LoVo (cell line): Measurements from ENCODE around the gene CD52.

Experiments used
- DNase-seq: peaks from one replicate; pipeline ENCODE4 v3.0.0-alpha.2; 2016; ENCODE audit warnings: low spot score

The CD52 gene

DNA sequence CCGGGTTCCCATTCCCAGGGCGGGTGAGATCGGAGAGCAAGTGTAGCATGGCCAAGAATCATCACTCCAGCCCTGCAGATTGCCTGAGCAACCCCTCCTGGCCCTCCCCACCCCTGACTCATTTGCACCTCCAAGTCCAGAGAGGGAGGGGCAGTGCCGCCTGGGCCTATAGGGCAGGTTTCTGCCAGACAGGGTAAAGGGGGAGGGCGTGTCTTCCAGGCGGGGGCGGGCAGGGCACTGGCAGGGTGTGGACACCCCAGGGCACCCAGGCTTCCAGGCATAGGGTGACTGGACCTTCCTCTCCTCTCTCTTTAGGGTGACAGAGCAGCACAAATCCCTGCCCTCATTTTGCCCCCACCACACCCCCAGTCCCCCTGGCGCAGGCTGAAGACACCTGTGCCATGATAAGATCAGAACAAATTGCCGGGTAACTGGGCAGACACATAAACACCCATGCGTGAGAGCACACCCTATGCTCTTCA lies 39.4 kb downstream of the CD52 start:
- peak; percentile 71 for DNase-seq

DNA sequence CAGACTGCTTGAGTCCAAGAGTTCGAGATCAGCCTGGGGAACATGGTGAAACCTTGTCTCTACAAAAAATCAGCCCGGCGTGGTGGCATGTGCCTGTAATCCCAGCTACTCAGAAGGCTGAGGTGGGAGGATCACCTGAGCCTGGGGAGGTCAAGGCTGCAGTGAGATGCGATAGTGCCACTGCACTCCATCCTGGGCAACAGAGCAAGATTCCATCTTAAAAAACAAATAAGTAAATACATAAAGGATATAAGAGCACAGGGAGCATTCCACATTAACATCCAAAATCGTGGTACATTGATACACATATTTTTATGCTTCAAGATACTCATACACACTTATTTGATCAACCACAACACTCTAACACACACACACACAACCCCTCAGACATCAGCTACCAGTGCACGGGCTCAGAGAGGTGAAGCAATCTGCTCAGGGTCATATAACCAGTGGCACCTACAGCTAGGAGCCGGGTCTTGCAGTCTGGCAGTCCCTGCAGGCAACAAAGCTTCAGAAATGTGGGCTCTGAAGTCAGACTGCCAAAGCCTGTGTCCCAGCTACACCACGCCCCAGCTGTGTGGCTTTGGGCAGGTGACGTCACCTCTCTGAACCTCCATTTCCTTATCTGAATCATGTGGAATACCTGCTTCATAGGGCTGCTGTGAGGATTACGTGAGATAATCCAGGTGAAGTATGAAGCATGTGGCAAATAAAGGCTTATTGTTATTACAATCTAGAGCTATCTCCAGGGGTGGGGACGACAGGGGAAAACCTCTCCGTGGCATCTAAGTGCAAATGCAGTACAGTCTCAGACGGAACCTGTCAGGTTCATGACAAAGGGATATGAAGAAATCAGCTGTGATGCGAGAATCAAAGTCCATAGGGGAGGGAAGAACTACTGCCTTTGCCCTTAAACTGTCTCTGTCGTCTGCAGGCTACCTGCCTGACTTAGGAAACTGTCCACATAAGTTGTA lies 40.9 kb downstream of the CD52 start:
- peak; percentile 88 for DNase-seq

DNA sequence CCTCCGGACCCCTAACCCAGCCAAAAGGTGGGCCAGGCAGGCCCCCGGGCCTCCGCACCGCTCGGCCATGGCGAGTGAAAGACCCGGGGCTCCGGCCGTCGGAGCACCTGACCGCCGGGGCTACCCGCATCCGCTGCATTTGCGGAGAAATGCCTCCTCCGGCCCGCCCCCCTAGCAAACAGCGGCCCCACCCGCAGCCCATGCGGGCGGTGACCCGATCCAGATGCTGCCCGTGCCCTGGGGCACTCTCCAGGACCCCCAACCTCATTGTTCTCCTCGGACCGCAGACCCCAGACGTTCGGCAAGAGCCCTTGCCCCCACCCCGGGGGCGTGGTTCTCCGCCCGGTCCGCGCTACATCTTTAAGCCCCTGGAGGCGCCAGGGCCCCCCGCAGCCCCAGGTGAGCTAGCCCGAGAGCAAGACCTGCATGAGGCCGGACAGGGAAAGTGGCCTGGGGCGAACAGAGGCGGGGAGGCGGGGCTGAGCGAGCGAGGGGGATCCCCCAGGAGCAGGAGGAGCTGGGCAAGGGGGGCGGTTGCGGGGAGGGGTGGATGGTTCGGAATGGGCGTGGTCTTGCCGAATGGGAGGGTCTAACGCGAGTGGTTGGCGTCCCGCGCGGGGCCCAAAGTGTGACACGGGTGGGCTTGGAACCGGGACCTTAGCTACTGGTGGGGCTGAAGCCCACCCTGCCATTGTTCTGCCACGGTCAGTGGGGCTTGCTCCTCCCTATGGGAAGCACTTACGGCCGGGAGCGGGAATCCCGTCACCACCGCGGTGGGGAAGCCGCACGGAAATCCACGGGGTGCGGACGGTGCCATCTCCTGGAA lies 42.4 kb downstream of the CD52 start:
- DNase-seq = no peak

DNA sequence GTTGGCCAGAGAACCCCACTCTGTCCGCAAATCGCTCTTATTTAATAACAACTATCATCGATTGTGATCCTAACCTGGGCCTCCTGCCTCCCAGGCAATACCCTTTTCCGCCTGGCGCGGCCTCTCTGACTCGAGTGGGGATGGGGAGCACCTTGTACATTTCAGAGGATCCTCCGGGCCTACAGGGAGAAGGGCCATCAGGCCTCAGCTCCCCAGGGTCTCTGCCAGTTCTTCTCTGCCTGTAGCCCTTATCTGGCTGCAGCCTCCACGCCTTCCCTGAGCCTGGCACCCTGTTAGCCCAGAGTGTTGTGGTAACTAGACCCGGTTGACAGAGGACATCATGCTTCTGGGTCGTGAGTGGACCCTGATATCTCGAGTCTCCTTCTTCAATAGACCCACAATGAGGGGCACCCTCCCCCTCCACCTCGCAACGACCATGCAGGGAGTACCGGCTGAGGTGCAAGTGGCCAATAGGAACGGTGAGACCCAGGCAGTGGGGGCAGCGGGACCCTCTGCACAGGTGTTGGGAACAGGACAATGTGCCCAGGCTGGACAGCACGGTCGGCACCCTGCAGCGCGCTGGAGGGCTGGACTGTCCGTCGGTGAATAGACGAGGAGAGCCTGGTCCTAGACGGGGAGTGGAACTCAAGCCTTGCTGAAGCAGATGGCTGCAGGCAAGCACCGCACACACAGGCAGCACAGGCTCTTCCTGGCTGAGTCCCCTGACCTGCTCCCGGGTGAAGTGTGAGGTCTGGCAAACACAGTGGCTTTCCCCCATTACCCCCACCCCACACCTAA lies 43.2 kb downstream of the CD52 start:
- DNase-seq = no peak

DNA sequence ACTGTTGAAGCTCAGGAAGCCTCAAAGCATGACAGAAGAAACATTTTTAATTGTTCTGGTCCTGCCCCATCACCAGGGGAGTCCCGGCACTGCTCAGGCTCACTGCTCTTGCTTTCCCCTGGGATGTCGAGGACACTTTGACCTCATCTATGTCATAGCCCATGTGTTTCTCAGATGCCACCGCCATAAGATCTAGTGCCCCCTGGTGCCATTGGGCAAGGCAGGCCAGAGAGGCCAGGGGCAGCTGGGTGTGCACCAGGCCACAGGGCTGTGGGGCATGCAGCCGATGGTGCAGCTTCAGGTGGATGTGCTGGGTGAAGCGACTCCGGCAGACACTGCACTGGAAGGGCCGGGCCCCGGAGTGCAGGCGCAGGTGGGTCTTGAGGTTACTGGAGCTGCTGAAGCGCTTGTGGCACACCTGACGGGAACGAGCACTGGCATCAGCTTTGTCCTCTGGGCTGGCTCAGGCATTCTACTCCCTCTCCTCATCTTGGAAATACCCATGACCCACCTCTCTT lies 43.9 kb downstream of the CD52 start:
- DNase-seq = no peak

DNA sequence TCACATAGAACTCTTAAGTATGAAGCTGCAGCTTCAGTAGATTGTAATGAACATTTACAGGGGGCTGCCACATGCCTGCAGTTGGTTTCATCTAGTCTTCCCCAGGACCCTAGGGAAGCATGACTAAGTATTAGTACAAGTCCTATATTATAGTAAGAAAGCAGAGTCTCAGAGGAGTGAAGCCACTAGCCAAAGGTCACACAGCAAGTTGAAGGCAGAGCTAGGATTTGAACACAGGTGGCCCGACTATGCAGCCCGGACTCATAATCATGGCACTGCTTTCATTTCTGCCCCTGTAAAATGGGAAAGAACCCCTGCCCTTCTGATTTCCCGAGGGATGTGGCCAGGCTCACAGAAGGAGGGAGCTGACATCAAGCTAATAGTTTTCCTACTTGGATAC lies 44.6 kb downstream of the CD52 start:
- no peak for DNase-seq

DNA sequence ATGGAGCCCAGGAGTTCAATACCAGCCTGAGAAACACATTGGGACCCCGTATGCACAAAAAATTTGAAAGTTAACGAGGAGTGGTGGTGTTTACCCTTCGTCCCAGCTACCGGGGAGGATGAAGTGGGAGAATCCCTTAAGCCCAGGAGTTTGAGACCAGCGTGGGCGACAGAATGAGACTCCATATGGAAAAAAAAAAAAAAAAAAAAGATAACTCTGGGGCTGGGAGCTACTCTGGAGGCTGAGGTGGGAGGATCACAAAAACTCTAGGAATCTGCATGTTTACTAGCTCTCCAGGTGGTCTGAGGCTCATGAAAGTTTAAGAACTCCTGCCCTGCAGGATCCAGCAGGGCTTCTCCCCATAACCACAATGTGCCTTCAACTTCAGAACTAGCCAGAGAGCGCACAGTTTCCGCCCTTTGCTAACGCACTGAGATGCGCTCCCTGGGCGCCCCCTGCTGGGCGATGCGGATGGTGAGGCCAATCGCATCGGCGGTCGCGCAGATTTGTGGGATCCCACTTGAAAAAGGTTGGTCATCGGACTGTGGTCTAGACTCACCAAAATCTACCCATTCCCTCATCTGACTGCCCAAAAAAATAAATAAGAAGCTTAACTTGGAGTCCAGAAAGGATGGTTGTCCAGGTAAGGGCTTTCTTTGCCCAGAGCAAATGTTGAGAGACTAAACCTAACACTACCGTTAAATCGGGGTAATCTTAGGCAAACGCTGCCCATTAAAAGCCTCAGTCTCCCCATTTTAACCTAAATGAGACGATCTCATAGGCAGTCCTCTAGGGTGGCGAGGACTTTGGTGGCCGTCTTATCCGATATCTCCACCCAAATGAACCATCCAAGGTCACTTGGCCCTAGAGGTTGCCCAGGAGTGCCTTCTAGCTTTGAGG lies 46.0 kb downstream of the CD52 start:
- DNase-seq = peak; percentile 74

DNA sequence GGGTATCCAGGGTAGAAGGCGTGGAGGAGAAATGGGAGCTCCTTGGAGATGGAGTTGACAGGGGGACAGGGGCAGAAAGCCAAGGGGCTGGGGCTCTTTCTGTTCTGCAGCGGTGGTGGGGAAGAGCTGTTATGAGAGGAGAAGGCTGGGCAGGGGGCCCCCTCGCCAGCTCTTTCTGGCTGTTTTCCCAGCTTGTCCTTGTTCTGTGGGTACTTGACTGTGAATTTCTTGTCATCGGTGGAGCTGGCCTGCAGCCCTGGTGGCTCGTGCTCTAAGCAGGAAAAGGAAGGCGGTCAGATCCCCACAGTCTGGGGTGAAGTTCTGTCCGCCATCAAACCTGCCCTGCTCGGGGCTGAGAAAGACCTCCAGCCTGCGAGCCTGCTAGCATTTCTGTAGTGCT lies 47.2 kb downstream of the CD52 start:
- no peak for DNase-seq

DNA sequence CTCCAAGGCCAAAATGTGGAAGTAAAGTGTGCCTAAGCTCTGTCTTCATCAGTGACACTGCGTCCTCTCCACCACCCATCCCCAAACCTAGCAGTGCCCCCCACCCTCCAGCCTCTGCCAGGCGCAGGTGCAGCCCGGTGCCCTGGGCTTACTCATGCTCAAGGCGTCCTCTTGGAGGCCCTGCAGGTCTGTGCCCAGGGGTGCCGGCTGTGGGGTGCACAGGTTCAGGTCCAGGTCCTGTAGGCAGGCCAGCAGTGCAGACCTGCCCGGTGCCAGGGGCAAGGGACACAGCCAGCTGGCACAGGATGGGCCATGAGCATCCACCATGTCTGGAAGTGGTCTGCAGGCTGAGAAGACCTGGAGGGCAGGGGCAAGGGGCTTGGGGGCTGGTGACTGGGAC lies 49.7 kb downstream of the CD52 start:
- DNase-seq = no peak

DNA sequence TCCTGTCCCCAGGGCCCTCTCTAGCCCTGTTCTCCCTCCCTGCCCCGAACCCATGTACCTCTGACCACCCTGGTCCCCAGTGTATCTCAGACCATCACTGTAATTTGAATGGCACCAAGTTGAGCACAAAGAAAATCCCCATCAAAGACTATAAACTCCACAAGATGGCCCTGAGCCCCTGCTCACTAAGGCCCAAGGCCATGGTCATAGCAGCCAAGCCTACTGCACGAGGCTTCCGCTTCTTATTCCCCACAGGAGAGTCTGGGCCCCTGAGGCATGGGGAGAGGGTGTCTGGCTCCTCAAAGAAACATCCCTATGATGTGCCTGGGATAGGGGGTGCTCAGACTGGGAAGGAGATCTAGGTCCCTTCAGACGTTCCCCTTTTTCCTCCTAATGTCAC lies 50.2 kb downstream of the CD52 start:
- no peak for DNase-seq

DNA sequence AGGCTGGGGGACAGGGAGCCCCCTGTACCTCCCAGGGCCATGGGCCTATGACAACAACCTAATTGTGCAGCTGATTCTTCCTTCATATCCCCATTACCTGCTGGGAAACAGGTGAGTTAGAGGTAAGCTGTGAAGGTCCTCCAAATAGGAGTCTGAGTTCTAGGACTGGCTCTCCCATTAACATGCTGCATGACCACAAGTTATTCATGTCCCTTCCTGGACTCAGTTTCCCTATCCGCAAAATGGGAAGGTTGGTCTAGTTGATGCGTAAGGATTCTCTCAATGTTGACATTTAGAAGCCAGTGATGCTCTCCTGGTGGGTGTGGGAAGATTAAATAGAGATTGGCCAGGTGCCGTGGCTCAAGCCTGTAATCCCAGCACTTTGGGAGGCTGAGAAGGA lies 50.7 kb downstream of the CD52 start:
- no peak for DNase-seq
